ENCODE data around the gene DAP. TPM values are rescaled to one million over a fixed set of nuclear protein-coding genes. Genes with fewer than 3 reads are reported as not detected.

The DAP gene
- total and polyA plus RNA-seq, 2 of the 13 experiments (the other 11 are each of a cell fraction or from before 2014, with no cell fraction given) = 22.0 to 57.5 TPM

GRCh38 chr5:10768328-10768899 lies 7.4 kb upstream of the DAP start:
- intact Hi-C loops (cut with micrococcal nuclease; ENCODE audit: unreplicated experiment) = no loop called here
- in situ Hi-C loops (cut with HindIII; ENCODE audit: extremely low pct_ligation_motif_present, low pct_unique_long_range_greater_than_20kb) = no loop called here
- H3K27ac ChIP-seq (ENCODE audit: extremely low read length, insufficient read depth, low read length) = no peak overlapping the region
- ChIA-PET POLR2A (no interaction called here), CTCF (ENCODE audit: low intra/inter-chr PET ratio, low total read pairs) (no interaction called here)
- no peaks in the 10 kb centered on the region for H3K27me3 ChIP-seq (ENCODE audit: control insufficient read depth in 1 of 2, insufficient read depth in 2 of 2, low read length in 2 of 2)
- FAIRE-seq = no peak
- no peaks in the 10 kb centered on the region for H3K36me3 ChIP-seq (replicated peaks in 1 of 2; ENCODE audit: control insufficient read depth in 1 of 2, insufficient read depth in 2 of 2, low read length in 2 of 2)
- no peaks in the 10 kb centered on the region for H4K20me1 ChIP-seq (ENCODE audit: insufficient read depth, low read length)
- no peaks in the 10 kb centered on the region for H3K9me3 ChIP-seq (ENCODE audit: low read length)
- no peak for ATAC-seq
- no peaks in the 10 kb centered on the region for H3K79me2 ChIP-seq (ENCODE audit: insufficient read depth, low read length)
- no peak overlapping the region for H2AFZ ChIP-seq (ENCODE audit: low read length)
- no peak for DNase-seq (ENCODE audit: low spot score)
- BruUV-seq (replicated peaks) = no TSS peak
- H3K4me1 ChIP-seq (ENCODE audit: insufficient read depth, low read length) = peaks cover 14% of the 10 kb centered on the region; the same call in 1 of the 2 replicates
- 15% methylated on average over 3 of the region's 3 CpGs for WGBS (ENCODE audit: low lambda C conversion rate)
- H3K4me2 ChIP-seq (ENCODE audit: low read depth, low read length) = no peak overlapping the region
- no peak overlapping the region for H3K9ac ChIP-seq (ENCODE audit: insufficient read depth, low read depth, low read length)
- no peak overlapping the region for H3K4me3 ChIP-seq (replicated peaks in 1 of 3; ENCODE audit: insufficient read depth in 1 of 3, low read depth in 2 of 3, low read length in 3 of 3)
- TF ChIP-seq HMGXB3 (CRISPR knock-in tag; IDR thresholded peaks at IDR 0.05; ENCODE audit: borderline replicate concordance) (no peak), MED1 (CRISPR knock-in tag; IDR thresholded peaks at IDR 0.05) (no peak), KLF16 (CRISPR knock-in tag; IDR thresholded peaks at IDR 0.05) (no peak), ZNF383 (CRISPR knock-in tag; IDR thresholded peaks at IDR 0.05; ENCODE audit: borderline replicate concordance) (no peak), ZFP62 (CRISPR knock-in tag; IDR thresholded peaks at IDR 0.05) (no peak)
- TF ChIP-seq, protein P1, sequence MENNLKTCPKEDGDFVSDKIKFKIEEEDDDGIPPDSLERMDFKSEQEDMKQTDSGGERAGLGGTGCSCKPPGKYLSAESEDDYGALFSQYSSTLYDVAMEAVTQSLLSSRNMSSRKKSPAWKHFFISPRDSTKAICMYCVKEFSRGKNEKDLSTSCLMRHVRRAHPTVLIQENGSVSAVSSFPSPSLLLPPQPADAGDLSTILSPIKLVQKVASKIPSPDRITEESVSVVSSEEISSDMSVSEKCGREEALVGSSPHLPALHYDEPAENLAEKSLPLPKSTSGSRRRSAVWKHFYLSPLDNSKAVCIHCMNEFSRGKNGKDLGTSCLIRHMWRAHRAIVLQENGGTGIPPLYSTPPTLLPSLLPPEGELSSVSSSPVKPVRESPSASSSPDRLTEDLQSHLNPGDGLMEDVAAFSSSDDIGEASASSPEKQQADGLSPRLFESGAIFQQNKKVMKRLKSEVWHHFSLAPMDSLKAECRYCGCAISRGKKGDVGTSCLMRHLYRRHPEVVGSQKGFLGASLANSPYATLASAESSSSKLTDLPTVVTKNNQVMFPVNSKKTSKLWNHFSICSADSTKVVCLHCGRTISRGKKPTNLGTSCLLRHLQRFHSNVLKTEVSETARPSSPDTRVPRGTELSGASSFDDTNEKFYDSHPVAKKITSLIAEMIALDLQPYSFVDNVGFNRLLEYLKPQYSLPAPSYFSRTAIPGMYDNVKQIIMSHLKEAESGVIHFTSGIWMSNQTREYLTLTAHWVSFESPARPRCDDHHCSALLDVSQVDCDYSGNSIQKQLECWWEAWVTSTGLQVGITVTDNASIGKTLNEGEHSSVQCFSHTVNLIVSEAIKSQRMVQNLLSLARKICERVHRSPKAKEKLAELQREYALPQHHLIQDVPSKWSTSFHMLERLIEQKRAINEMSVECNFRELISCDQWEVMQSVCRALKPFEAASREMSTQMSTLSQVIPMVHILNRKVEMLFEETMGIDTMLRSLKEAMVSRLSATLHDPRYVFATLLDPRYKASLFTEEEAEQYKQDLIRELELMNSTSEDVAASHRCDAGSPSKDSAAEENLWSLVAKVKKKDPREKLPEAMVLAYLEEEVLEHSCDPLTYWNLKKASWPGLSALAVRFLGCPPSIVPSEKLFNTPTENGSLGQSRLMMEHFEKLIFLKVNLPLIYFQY (CRISPR knock-in tag; IDR thresholded peaks at IDR 0.05; ENCODE audit: borderline replicate concordance) = no peak
- TF ChIP-seq, protein P2, sequence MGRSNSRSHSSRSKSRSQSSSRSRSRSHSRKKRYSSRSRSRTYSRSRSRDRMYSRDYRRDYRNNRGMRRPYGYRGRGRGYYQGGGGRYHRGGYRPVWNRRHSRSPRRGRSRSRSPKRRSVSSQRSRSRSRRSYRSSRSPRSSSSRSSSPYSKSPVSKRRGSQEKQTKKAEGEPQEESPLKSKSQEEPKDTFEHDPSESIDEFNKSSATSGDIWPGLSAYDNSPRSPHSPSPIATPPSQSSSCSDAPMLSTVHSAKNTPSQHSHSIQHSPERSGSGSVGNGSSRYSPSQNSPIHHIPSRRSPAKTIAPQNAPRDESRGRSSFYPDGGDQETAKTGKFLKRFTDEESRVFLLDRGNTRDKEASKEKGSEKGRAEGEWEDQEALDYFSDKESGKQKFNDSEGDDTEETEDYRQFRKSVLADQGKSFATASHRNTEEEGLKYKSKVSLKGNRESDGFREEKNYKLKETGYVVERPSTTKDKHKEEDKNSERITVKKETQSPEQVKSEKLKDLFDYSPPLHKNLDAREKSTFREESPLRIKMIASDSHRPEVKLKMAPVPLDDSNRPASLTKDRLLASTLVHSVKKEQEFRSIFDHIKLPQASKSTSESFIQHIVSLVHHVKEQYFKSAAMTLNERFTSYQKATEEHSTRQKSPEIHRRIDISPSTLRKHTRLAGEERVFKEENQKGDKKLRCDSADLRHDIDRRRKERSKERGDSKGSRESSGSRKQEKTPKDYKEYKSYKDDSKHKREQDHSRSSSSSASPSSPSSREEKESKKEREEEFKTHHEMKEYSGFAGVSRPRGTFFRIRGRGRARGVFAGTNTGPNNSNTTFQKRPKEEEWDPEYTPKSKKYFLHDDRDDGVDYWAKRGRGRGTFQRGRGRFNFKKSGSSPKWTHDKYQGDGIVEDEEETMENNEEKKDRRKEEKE (IDR thresholded peaks at IDR 0.05) = no peak
- TF ChIP-seq, protein P3, sequence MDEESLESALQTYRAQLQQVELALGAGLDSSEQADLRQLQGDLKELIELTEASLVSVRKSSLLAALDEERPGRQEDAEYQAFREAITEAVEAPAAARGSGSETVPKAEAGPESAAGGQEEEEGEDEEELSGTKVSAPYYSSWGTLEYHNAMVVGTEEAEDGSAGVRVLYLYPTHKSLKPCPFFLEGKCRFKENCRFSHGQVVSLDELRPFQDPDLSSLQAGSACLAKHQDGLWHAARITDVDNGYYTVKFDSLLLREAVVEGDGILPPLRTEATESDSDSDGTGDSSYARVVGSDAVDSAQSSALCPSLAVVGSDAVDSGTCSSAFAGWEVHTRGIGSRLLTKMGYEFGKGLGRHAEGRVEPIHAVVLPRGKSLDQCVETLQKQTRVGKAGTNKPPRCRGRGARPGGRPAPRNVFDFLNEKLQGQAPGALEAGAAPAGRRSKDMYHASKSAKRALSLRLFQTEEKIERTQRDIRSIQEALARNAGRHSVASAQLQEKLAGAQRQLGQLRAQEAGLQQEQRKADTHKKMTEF (CRISPR knock-in tag; IDR thresholded peaks at IDR 0.05) = no peak
- TF ChIP-seq, protein P4, sequence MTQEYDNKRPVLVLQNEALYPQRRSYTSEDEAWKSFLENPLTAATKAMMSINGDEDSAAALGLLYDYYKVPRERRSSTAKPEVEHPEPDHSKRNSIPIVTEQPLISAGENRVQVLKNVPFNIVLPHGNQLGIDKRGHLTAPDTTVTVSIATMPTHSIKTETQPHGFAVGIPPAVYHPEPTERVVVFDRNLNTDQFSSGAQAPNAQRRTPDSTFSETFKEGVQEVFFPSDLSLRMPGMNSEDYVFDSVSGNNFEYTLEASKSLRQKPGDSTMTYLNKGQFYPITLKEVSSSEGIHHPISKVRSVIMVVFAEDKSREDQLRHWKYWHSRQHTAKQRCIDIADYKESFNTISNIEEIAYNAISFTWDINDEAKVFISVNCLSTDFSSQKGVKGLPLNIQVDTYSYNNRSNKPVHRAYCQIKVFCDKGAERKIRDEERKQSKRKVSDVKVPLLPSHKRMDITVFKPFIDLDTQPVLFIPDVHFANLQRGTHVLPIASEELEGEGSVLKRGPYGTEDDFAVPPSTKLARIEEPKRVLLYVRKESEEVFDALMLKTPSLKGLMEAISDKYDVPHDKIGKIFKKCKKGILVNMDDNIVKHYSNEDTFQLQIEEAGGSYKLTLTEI (CRISPR knock-in tag; conservative IDR thresholded peaks at IDR 0.05) = no peak

All from HepG2 (cell line).